Ishikawa (cell line): ENCODE results near the gene MYO16.

ENCODE experiments used
- EGR1 ChIP-seq: IDR thresholded peaks from 2 replicates; pipeline ENCODE4 v1.6.1; 2012
- EP300 ChIP-seq: IDR thresholded peaks from 2 replicates; pipeline ENCODE4 v1.6.1; 2012; ENCODE audit warnings: borderline replicate concordance
- FOXM1 ChIP-seq: IDR thresholded peaks from 2 replicates; pipeline ENCODE4 v1.6.1; 2012; ENCODE audit warnings: low read depth, borderline replicate concordance
- REST ChIP-seq: IDR thresholded peaks from 2 replicates; pipeline ENCODE4 v1.6.1; 2012; ENCODE audit warnings: low read depth, mild to moderate bottlenecking
- TAF1 ChIP-seq: IDR thresholded peaks from 2 replicates; pipeline ENCODE4 v1.6.1; 2012; ENCODE audit warnings: low read depth, mild to moderate bottlenecking
- TCF12 ChIP-seq: IDR thresholded peaks from 2 replicates; pipeline ENCODE4 v1.6.1; 2012; ENCODE audit warnings: low read depth
- YY1 ChIP-seq: IDR thresholded peaks from 2 replicates; pipeline ENCODE4 v1.6.1; 2012; ENCODE audit warnings: low read depth
- TF ChIP-seq, protein P1 (sequence below): IDR thresholded peaks from 2 replicates; pipeline ENCODE4 v1.6.1; 2012

DNA sequence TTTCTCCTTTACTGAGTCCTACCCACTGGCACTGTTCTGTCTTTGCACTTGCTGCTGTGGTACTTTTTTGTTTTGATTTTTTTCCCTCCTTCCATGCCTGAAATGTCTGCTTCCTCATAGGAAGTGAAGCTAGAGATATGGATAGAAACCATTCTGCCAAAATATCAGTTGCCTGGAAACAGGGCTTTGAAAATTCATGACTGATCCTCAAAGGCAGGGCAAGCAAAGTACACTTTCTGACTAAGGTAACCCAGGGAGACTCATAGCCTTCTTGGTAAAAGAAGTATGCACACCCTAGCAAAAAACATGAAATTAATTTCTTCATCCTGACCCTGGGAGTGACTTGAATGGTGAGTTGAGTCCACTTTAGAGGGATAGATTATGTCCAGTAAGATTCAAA is 329.8 kb downstream of the MYO16 start:
- TF ChIP-seq, protein P1, sequence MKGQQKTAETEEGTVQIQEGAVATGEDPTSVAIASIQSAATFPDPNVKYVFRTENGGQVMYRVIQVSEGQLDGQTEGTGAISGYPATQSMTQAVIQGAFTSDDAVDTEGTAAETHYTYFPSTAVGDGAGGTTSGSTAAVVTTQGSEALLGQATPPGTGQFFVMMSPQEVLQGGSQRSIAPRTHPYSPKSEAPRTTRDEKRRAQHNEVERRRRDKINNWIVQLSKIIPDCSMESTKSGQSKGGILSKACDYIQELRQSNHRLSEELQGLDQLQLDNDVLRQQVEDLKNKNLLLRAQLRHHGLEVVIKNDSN, result no peak
- no peak for TF ChIP-seq REST
- TF ChIP-seq TCF12, result no peak
- TF ChIP-seq EP300, result no peak
- TF ChIP-seq EGR1, result no peak
- no peak for TF ChIP-seq YY1
- no peak for TF ChIP-seq TAF1
- no peak for TF ChIP-seq FOXM1
